IPS-18a (cell line): Measurements from ENCODE around the gene METTL9.
"Not testable (repeated sequence)": the region's sequence is repeated elsewhere in the genome, so short reads cannot be mapped to it uniquely, and the experiment has no call there.

Source experiments
- H3K27ac ChIP-seq: one replicate; pipeline ENCODE4 v1.5.1; 2013; ENCODE audit warnings: low read length
- H3K27me3 ChIP-seq: one replicate; pipeline ENCODE4 v1.6.1; 2013; ENCODE audit warnings: mild to moderate bottlenecking, low read length; ENCODE audit not compliant: control insufficient read depth, insufficient read depth
- H3K36me3 ChIP-seq: one replicate; pipeline ENCODE4 v1.6.1; 2013; ENCODE audit warnings: low read depth, low read length; ENCODE audit not compliant: control insufficient read depth
- H3K4me1 ChIP-seq: one replicate; pipeline ENCODE4 v1.6.1; 2013; ENCODE audit warnings: low read depth, low read length; ENCODE audit not compliant: control insufficient read depth
- H3K4me3 ChIP-seq: one replicate; pipeline ENCODE4 v1.5.1; 2013; ENCODE audit warnings: low read length
- H3K9ac ChIP-seq: one replicate; pipeline ENCODE4 v1.6.1; 2013; ENCODE audit warnings: mild to moderate bottlenecking, low read length, moderate library complexity
- H3K9me3 ChIP-seq: one replicate; pipeline ENCODE4 v1.6.1; 2013; ENCODE audit warnings: low read depth, low read length; ENCODE audit not compliant: control insufficient read depth

METTL9 gene

DNA sequence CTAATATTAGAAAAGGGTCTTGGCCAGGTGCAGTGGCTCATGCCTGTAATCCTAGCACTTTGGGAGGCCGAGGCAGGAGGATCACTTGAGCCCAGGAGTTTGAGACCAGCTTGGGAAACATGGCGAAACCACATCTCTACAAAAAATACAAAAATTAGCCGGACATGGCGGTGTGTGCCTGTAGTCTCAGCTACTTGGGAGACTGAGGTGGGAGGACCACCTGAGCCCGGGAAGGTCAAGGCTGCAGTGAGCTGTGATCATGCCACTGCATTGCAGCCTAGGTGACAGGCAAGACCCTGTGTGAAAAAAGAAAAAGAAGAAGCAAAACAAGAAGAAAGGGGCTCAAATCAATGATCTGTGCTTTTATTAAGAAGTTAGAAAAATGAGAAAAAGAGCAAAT lies 21.1 kb upstream of the METTL9 start:
- not testable (repeated sequence) for H3K4me1 ChIP-seq, H3K9me3 ChIP-seq, H3K27ac ChIP-seq, H3K4me3 ChIP-seq, H3K36me3 ChIP-seq, H3K9ac ChIP-seq, H3K27me3 ChIP-seq

DNA sequence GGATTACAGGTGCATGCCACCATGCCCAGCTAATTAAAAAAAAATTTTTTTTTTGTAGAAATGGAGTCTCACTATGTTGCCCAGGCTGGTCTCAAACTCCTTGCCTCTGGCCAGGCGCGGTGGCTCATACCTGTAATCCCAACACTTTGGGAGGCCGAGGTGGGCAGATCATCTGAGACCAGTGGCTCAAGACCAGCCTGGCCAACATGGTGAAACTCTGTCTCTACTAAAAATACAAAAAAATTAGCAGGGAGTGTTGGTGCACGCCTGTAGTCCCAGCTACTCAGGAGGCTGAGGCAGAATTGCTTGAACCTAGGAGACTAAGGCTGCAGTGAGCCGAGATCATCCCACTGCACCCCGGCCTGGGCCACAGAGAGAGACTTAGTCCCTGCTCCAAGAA lies 19.2 kb upstream of the METTL9 start:
- H3K36me3 ChIP-seq, H3K9ac ChIP-seq: not testable (repeated sequence)

DNA sequence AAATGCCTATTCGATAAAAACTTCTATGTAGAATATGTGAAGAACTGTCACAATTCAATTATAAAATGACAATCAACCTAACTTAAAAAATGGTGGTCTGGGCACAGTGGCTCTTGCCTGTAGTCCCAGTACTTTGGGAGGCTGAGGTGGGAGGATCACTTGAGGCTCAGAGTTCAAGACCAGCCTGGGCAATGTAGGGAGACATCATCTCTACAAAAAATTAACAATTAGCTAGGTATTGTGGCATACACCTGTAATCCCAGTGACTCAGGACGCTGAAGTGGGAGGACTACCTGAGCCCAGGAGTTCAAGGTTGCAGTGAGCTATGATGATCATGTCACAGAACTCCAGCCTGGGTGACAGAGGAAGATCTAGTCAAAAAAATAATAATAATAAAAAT lies 18.6 kb upstream of the METTL9 start:
- Histone ChIP-seq H3K27me3 (no peaks in the 10 kb centered on the region), H3K27ac (no peak overlapping the region), H3K4me3 (no peak overlapping the region), H3K36me3 (no peaks in the 10 kb centered on the region), H3K9ac (no peak overlapping the region), H3K4me1 (no peaks in the 10 kb centered on the region), H3K9me3 (no peaks in the 10 kb centered on the region)

More for the DNA sequence above, 19.2 kb upstream of the METTL9 start:
- not testable (repeated sequence) for H3K27ac ChIP-seq, H3K9me3 ChIP-seq, H3K4me1 ChIP-seq, H3K4me3 ChIP-seq, H3K27me3 ChIP-seq

DNA sequence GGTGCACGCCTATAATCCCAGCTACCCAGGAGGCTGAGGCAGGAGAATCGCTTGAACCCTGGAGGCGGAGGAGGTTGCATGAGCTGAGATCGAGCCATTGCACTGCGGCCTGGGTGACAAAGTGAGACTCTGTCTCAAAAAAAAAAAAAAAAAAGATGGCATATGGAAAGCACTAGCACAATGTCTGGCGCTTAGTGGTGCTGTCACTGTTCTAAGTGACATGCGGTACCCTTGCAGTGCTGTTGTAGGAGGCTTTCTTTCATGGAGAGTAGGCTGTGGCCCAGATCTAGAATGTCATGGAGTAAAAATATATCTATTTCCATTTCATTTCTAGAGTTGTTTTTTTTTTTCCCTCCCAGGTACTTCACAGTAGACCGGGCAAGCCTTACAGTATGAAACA lies 14.6 kb upstream of the METTL9 start:
- Histone ChIP-seq H3K27ac (no peak overlapping the region), H3K36me3 (no peaks in the 10 kb centered on the region), H3K27me3 (no peaks in the 10 kb centered on the region), H3K9me3 (no peaks in the 10 kb centered on the region), H3K9ac (no peak overlapping the region), H3K4me3 (no peak overlapping the region), H3K4me1 (no peaks in the 10 kb centered on the region)

DNA sequence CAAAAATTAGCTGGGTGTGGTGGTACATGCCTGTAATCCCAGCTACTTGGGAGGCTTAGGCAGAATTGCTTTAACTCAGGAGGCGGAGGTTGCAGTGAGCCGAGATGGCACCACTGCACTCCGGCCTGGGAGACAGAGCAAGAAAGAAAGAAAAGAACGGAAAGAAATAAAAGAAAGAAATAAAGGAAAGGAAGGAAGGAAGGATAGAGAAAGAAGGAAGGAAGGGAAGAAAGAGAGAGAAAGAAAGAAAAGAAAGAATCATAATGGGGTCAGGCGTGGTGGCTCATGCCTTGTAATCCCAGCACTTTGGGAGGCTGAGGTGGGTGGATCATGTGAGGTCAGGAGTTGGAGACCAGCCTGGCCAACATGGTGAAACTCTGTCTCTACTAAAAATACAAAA lies 10.8 kb upstream of the METTL9 start:
- H3K27me3 ChIP-seq, H3K27ac ChIP-seq, H3K9me3 ChIP-seq, H3K4me1 ChIP-seq, H3K36me3 ChIP-seq, H3K9ac ChIP-seq, H3K4me3 ChIP-seq: not testable (repeated sequence)

DNA sequence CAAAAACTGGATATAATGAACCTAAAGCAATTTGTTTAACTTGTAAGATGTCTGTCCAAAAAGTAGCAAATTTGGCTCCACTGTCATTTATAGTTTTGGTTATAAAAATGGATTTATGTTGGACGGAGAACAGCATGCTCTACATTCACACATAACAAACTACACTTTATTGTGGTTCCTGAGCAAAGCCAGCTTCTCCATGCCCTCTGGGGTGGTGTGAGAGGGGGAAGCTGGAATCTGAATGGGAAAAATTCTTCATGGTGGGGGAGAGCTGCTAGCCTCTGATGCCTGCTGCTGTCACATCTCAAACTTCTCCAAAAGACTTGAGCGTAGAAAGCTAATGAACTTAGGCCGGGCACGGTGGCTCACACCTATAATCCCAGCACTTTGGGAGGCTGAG lies 9.8 kb upstream of the METTL9 start:
- H3K36me3 ChIP-seq: no peaks in the 10 kb centered on the region
- no peak overlapping the region for H3K9ac ChIP-seq
- H3K27me3 ChIP-seq: no peaks in the 10 kb centered on the region
- no peaks in the 10 kb centered on the region for H3K4me1 ChIP-seq
- no peak overlapping the region for H3K27ac ChIP-seq
- H3K9me3 ChIP-seq: no peaks in the 10 kb centered on the region
- H3K4me3 ChIP-seq: no peak overlapping the region

DNA sequence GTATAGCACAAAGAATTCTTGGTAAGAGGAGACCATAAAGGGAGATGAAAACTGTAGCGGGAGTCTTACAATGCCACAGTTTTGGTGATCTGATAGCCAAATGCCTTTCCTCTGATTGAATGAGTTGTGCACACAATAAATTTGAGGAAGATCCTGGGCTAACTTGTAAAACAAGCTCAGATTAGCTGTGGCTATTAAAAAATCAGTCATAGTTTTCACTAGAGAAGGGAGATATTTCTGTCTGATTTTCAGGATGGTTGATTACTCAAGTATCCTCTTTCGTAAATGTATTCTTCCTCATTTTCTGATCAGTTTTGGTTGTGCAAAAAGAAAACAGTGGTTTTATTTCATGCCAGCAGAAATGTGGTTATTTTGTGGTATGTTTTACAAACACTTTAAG lies 9.1 kb upstream of the METTL9 start:
- no peaks in the 10 kb centered on the region for H3K36me3 ChIP-seq

DNA sequence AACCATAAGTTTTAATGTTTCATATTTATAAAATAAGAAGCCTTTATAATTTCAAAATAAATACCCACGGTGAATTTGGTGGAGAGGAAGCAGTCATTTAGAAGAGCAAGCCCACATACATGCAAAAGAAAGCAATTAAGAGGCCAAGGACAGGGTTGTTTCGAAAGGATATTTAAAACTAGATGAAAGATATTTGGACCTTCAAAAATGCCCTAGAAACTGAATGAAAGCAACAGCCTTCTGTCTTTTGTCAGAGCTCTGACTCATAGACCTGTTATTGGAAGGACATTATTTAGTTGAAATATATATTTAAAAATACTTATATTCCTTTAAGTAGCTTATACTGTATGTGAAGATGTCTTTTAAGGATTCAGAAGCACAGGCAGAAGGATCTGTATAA lies 8.6 kb upstream of the METTL9 start:
- H3K36me3 ChIP-seq: no peaks in the 10 kb centered on the region
- no peak overlapping the region for H3K27ac ChIP-seq
- no peaks in the 10 kb centered on the region for H3K9me3 ChIP-seq
- no peak overlapping the region for H3K4me3 ChIP-seq
- no peak overlapping the region for H3K9ac ChIP-seq
- no peaks in the 10 kb centered on the region for H3K27me3 ChIP-seq
- H3K4me1 ChIP-seq: no peaks in the 10 kb centered on the region

More for the DNA sequence above, 9.1 kb upstream of the METTL9 start:
- Histone ChIP-seq H3K27ac (no peak overlapping the region), H3K4me3 (no peak overlapping the region), H3K9ac (no peak overlapping the region), H3K27me3 (no peaks in the 10 kb centered on the region), H3K9me3 (no peaks in the 10 kb centered on the region), H3K4me1 (no peaks in the 10 kb centered on the region)

DNA sequence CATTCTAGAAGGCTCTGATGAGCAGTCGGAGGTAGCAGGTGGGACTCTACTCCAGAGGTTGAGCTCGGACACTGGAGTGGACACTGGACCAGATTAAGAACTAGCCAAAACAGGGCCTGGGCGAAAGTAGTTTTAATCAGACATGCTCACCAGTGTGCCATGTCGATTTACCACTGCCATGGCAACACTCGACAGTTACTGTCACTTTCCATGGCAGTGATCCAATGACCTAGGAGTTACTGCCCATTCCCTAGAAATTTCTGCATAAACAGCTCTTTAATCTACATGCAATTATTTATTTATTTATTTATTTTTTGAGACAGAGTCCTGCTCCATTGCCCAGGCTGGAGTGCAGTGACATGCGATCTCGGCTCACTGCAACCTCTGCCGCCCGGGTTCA lies 7.2 kb upstream of the METTL9 start:
- Histone ChIP-seq H3K27ac (no peak overlapping the region), H3K4me1 (no peaks in the 10 kb centered on the region), H3K27me3 (no peaks in the 10 kb centered on the region)

DNA sequence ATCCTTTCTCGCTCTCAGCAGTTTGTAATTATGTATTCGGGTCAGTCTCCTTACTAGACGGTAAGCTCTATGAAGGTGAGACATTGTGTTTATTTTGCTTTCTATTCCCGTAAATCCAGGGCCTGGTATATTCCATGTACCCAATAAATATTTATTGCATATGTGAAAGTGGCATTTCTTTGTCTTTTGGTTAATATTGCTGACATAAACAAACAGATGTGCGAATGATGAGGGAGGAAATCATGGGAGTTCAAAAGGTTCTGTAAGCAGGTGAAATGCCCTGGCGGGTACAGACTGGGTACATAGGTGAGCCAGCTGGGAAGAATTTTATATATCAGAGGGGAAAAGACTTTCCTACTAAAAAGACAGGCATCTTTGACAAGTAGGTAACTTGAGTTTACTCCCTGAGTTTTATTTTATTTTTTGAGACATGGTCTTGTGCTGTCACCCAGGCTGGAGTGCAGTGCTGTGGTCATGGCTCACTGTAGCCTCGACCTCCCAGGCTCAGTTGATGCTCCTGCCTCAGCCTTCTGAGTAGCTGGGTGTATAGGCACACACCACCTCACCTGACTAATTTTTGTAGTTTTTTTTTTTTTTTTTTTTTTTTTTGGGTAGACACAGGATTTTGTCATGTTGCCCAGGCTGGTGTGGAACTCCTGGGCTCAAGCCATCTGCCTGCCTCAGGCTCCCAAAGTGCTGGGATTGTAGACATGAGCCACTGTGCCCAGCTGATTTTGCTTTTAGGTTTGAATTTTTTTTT lies 5.7 kb upstream of the METTL9 start:
- H3K4me3 ChIP-seq: no peak overlapping the region
- no peaks in the 10 kb centered on the region for H3K27me3 ChIP-seq
- H3K9me3 ChIP-seq: no peaks in the 10 kb centered on the region
- H3K27ac ChIP-seq: no peak overlapping the region
- H3K4me1 ChIP-seq: no peaks in the 10 kb centered on the region
- no peak overlapping the region for H3K9ac ChIP-seq
- no peaks in the 10 kb centered on the region for H3K36me3 ChIP-seq

More for the DNA sequence above, 7.2 kb upstream of the METTL9 start:
- Histone ChIP-seq H3K9me3 (no peaks in the 10 kb centered on the region), H3K36me3 (no peaks in the 10 kb centered on the region), H3K9ac (no peak overlapping the region), H3K4me3 (no peak overlapping the region)

DNA sequence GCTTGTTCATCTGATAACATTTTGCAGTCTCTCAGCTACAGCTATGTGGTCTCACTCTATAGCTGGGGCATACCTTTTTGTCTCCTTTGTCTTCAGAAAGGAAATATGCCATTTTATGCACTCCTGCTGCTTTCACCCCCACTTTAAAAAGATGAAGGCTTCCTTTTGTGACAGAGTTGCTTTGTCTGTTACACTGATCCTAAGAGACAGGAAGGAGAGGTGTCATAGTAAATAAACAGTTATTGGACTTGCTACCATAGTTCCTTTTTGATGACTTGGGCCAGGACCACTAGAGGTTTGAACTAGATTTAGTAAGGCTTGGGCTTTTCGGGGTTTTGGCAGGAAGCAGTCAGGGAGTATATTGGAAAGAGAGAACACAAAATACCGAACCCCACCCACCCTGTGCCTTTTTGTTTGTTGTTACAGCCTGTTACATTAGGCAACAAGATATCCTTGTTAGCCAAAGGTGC lies 1.8 kb upstream of the METTL9 start:
- Histone ChIP-seq H3K4me1 (peaks cover 9% of the 10 kb centered on the region), H3K4me3 (no peak overlapping the region)

DNA sequence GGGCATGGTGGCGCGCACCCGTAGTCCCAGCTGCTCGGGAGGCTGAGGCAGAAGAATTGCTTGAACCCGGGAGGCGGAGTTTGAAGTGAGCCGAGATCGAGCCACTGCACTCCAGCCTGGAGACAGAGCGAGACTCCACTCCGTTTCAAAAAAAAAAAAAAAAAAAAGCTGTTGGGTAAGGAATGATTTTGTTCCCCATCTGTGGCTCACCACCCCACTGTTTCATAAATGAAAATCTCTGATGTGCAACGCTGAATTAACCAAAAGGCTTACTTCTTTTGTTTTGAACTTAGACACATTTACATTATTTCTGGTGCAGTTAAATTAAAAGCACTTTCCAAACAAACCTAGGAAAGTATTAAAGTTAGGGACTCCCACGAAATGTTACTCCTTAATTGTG lies 1.2 kb upstream of the METTL9 start:
- no peaks in the 10 kb centered on the region for H3K27me3 ChIP-seq
- peak overlapping the region; percentile 99 for H3K4me3 ChIP-seq

More for the DNA sequence above, 1.8 kb upstream of the METTL9 start:
- no peak overlapping the region for H3K9ac ChIP-seq
- H3K9me3 ChIP-seq: no peaks in the 10 kb centered on the region
- H3K27ac ChIP-seq: no peak overlapping the region
- no peaks in the 10 kb centered on the region for H3K27me3 ChIP-seq
- H3K36me3 ChIP-seq: no peaks in the 10 kb centered on the region

More for the DNA sequence above, 1.2 kb upstream of the METTL9 start:
- Histone ChIP-seq H3K9me3 (no peaks in the 10 kb centered on the region), H3K36me3 (no peaks in the 10 kb centered on the region), H3K9ac (no peak overlapping the region), H3K27ac (no peak overlapping the region), H3K4me1 (peaks cover 9% of the 10 kb centered on the region)
